Endothelial cell of umbilical vein (primary cell): ENCODE data around the gene PACSIN2. TPM values are rescaled to one million over a fixed set of nuclear protein-coding genes. Genes with fewer than 3 reads are reported as not detected.

Source experiments
- BruUV-seq: library from RNA; stranded (reverse); fragments of 400-500 nt; replicated peaks from 2 replicates; lab custom pipeline; 2021; lab: Mats Ljungman, UMichigan
- CTCF ChIA-PET: fragments of 300-600, 350-600 bp; sonication (Branson Sonifier 250); formaldehyde crosslinking; loops from one replicate; lab custom pipeline; 2021; ENCODE audit warnings: antibody characterized with exemption, inconsistent platforms; lab: Charles Lee
- POLR2A ChIA-PET: fragments of 300-600, 350-600 bp; sonication (Branson Sonifier 250); formaldehyde crosslinking; loops from one replicate; lab custom pipeline; 2021; ENCODE audit warnings: antibody characterized with exemption, inconsistent platforms; lab: Charles Lee
- DNase-seq: peaks from one replicate; pipeline ENCODE4 v3.0.0-alpha.2; 2011; ENCODE audit warnings: low read depth, low spot score
- FAIRE-seq: peaks from 2 replicates; lab custom pipeline; 2011; peaks lifted over from hg19 to GRCh38; lab: Jason Lieb, UNC
- H2AFZ ChIP-seq: 2 replicates; pipeline ENCODE4 v1.6.0; 2012; ENCODE audit warnings: low read depth, low read length, control low read depth, inconsistent platforms
- H3K27ac ChIP-seq: 2 replicates; pipeline ENCODE4 v1.5.1; 2011; ENCODE audit warnings: low read depth, mild to moderate bottlenecking, control low read depth, low read length, moderate library complexity; ENCODE audit not compliant: insufficient read depth
- H3K27me3 ChIP-seq, 2 experiments: 2 replicates each; pipeline versions ENCODE4 v1.6.0 to v1.6.1; 2011; ENCODE audit warnings: low read length in 2 of 2, mixed read lengths in 1 of 2; ENCODE audit not compliant: control insufficient read depth in 2 of 2, insufficient read depth in 2 of 2
- H3K36me3 ChIP-seq, 2 experiments: 2 replicates in 1 of 2; 3 replicates in 1 of 2; pipeline ENCODE4 v1.5.1; 2011; ENCODE audit warnings: low read length in 2 of 2, mild to moderate bottlenecking in 1 of 2, moderate library complexity in 1 of 2; ENCODE audit not compliant: control insufficient read depth in 2 of 2, insufficient read depth in 2 of 2; ENCODE audit errors: extremely low read depth in 1 of 2
- H3K4me1 ChIP-seq: 3 replicates; pipeline ENCODE4 v1.5.1; 2011; ENCODE audit warnings: mild to moderate bottlenecking, low read length; ENCODE audit not compliant: control insufficient read depth, insufficient read depth; ENCODE audit errors: extremely low read depth
- H3K4me2 ChIP-seq: 2 replicates; pipeline ENCODE4 v1.6.1; 2011; ENCODE audit warnings: low read length, control low read depth, mixed read lengths; ENCODE audit not compliant: insufficient read depth
- H3K4me3 ChIP-seq, 3 experiments: fragments of 200-600 bp in 1 of 3; sonication (generic), shearing (Covaris generic) in 1 of 3; replicated peaks in 1 of 3; 2 replicates each; pipeline ENCODE4 v1.5.1; 2011 to 2016; ENCODE audit warnings: control low read depth in 3 of 3, low read length in 3 of 3, mild to moderate bottlenecking in 2 of 3, inconsistent platforms in 1 of 3, low read depth in 1 of 3, moderate library complexity in 1 of 3; ENCODE audit not compliant: insufficient read depth in 1 of 3
- H3K79me2 ChIP-seq: 2 replicates; pipeline ENCODE4 v1.6.0; 2012; ENCODE audit warnings: low read length, inconsistent platforms; ENCODE audit not compliant: control insufficient read depth, insufficient read depth
- H3K9ac ChIP-seq: replicated peaks from 2 replicates; pipeline ENCODE3; 2011; ENCODE audit warnings: low read length, control low read depth; ENCODE audit not compliant: insufficient read depth; ENCODE audit errors: extremely low read depth
- H3K9me1 ChIP-seq: replicated peaks from 3 replicates; pipeline ENCODE4 v1.6.0; 2011; ENCODE audit warnings: mild to moderate bottlenecking, low read length; ENCODE audit not compliant: control insufficient read depth, insufficient read depth; ENCODE audit errors: extremely low read depth
- H3K9me3 ChIP-seq: replicated peaks from 2 replicates; pipeline ENCODE4 v1.5.1; 2012; ENCODE audit warnings: low read length, inconsistent platforms; ENCODE audit not compliant: control insufficient read depth, insufficient read depth
- H4K20me1 ChIP-seq: replicated peaks from 2 replicates; pipeline ENCODE3; 2011; ENCODE audit warnings: mild to moderate bottlenecking, low read length; ENCODE audit not compliant: control insufficient read depth, insufficient read depth; ENCODE audit errors: extremely low read depth
- CTCF ChIP-seq, 2 donors: IDR thresholded peaks; 1 replicate in 1 of 2; 2 replicates in 1 of 2; pipeline ENCODE4 v1.5.1; 2011; ENCODE audit warnings: low read length in 2 of 2, mild to moderate bottlenecking in 2 of 2, moderate library complexity in 2 of 2, control low read depth in 1 of 2, inconsistent platforms in 1 of 2, low read depth in 1 of 2; ENCODE audit not compliant: insufficient read depth in 1 of 2; ENCODE audit errors: extremely low read depth in 1 of 2
- EZH2 ChIP-seq: IDR thresholded peaks from 2 replicates; pipeline ENCODE4 v1.6.1; 2012; ENCODE audit warnings: borderline replicate concordance, low read depth, mild to moderate bottlenecking, moderate library complexity, low read length, inconsistent platforms; ENCODE audit not compliant: severe bottlenecking
- FOS ChIP-seq: IDR thresholded peaks from 2 replicates; pipeline ENCODE4 v1.6.1; 2011; ENCODE audit warnings: mild to moderate bottlenecking, low read length, moderate library complexity, borderline replicate concordance; ENCODE audit not compliant: insufficient read depth
- GATA2 ChIP-seq: IDR thresholded peaks from 2 replicates; pipeline ENCODE4 v1.7.0; 2011; ENCODE audit warnings: low read depth, mild to moderate bottlenecking, moderate library complexity, mixed read lengths, low read length; ENCODE audit not compliant: insufficient read length, insufficient read depth
- JUN ChIP-seq: IDR thresholded peaks from 2 replicates; pipeline ENCODE4 v1.6.1; 2011; ENCODE audit warnings: borderline replicate concordance, low read depth; ENCODE audit not compliant: insufficient read length, insufficient read depth
- MAX ChIP-seq: IDR thresholded peaks from 2 replicates; pipeline ENCODE4 v1.6.1; 2011; ENCODE audit not compliant: insufficient read depth, insufficient read length
- MYC ChIP-seq: IDR thresholded peaks from one replicate; pipeline ENCODE4 v1.6.1; 2011; ENCODE audit warnings: mild to moderate bottlenecking, low read depth, low read length
- POLR2A ChIP-seq: IDR thresholded peaks from 2 replicates; pipeline ENCODE4 v1.6.1; 2012; ENCODE audit warnings: low read depth, mild to moderate bottlenecking, control low read depth, low read length
- POLR2AphosphoS5 ChIP-seq: IDR thresholded peaks from 2 replicates; pipeline ENCODE4 v1.6.1; 2012; ENCODE audit warnings: low read depth, mild to moderate bottlenecking, control low read depth, low read length, moderate library complexity; ENCODE audit not compliant: insufficient read depth
- dilution Hi-C: fragments of 300-500 bp; cut with MboI; formaldehyde crosslinking; loops from one replicate; pipeline ENCODE4 v1.15.0; 2019; ENCODE audit warnings: low sequenced_read_pairs; ENCODE audit not compliant: extremely low pct_ligation_motif_present
- intact Hi-C: fragments of 100-400 bp; cut with micrococcal nuclease; formaldehyde crosslinking; loops from one replicate; pipeline ENCODE4 v1.10.0; 2022
- polyA plus RNA-seq, 4 experiments: library from polyadenylated mRNA; depleted of rRNA in 3 of 4; stranded (reverse) in 3 of 4; unstranded in 1 of 4; fragments of >200 nt; gene quantifications; 2 replicates each; pipeline versions ENCODE4 v1.2.1 to v1.2.3, GENCODE V29; 2011 to 2012; ENCODE audit warnings: missing spikeins in 1 of 4
- total RNA-seq: library from RNA; stranded (reverse); gene quantifications from 2 replicates; pipeline ENCODE4 v1.2.3, GENCODE V29; 2021

The PACSIN2 gene
- total and polyA plus RNA-seq, 2 donors (not counting 3 experiments of a cell fraction or from before 2014, with no cell fraction given): 46.2 to 64.5 TPM

DNA sequence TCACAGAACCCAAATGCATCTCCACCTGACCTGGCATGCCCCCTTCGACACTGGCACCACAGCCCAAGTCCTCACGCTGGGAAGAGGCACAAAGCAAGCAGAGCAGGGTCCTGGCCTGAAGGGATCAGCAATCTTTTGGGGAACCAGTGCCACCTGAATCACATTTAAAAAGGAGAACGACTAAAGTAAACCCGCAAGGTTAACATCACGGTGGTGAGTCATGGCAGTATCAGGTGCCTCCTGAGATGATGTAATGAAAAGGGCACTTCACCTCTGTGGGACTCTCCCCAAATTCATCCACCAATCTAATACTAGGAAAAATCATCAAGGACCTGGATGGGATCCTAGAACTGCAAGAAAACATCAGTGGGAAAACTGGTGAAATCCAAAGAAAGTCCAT, 44.9 kb downstream of the PACSIN2 start:
- intact Hi-C loops: no loop called here
- Histone ChIP-seq H3K27me3 (no peaks in the 10 kb centered on the region), H2AFZ (no peak overlapping the region), H3K27ac (no peak overlapping the region), H3K9me1 (no peaks in the 10 kb centered on the region), H3K79me2 (peaks cover 26% of the 10 kb centered on the region), H4K20me1 (peaks cover 2% of the 10 kb centered on the region), H3K9me3 (no peaks in the 10 kb centered on the region), H3K36me3 (no peaks in the 10 kb centered on the region), H3K4me2 (no peak overlapping the region), H3K4me3 (no peak overlapping the region), H3K9ac (no peak overlapping the region), H3K4me1 (no peaks in the 10 kb centered on the region)
- no peak for DNase-seq
- FAIRE-seq: no peak
- TF ChIP-seq GATA2: no peak
- no peak for TF ChIP-seq FOS
- TF ChIP-seq JUN: no peak
- no peak for TF ChIP-seq POLR2AphosphoS5
- dilution Hi-C loops: no loop called here
- BruUV-seq: no TSS peak
- ChIA-PET CTCF (interaction anchor here (1.0 kb wide), 2 partner anchors 10 to 14 kb away, joined by 3 read pairs; no protein-coding TSS in a partner anchor), POLR2A (no interaction called here)

DNA sequence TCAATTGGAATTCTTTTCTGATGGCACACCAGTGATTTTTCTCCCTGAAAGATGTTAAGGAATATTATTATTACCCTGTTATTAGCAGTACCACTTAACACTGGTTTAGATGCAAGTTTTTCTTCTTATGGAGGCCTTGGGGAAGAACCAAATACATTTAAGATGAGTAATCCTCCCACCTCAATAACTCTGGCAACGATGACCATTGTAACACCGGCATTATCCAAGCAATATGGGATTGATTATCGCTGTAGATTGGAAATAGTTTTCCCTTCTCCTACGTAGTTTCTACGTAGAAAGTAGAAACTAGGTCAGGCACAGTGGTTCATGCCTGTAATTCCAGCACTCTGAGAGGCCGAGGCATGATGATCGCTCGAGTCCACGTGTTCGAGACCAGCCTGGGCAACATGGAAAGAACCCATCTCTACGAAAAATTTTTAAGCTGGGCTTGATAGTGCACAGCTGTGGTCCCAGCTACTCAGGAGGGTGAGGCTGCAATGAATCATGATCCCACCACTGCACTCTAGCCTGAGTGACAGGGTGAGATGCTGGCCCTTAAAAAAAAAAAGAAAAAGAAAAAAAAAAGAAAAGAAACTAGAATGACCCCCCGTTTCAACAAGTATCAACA, 45.5 kb downstream of the PACSIN2 start:
- Histone ChIP-seq H3K4me3 (no peak overlapping the region), H2AFZ (no peak overlapping the region), H3K27ac (no peak overlapping the region), H3K4me1 (no peaks in the 10 kb centered on the region), H3K9me1 (no peaks in the 10 kb centered on the region), H3K9ac (no peak overlapping the region), H3K4me2 (no peak overlapping the region), H3K79me2 (peaks cover 24% of the 10 kb centered on the region), H3K27me3 (no peaks in the 10 kb centered on the region), H4K20me1 (peaks cover 2% of the 10 kb centered on the region), H3K36me3 (no peaks in the 10 kb centered on the region), H3K9me3 (no peaks in the 10 kb centered on the region)
- CTCF ChIA-PET: no interaction called here
- FAIRE-seq: no peak
- DNase-seq: no peak
- dilution Hi-C loops: no loop called here
- TF ChIP-seq JUN (no peak), EZH2 (no peak), CTCF (IDR thresholded peaks at IDR 0.05; ENCODE audit: extremely low read depth in 1 of 2, insufficient read depth in 1 of 2, low read depth in 1 of 2, low read length in 2 of 2) (no peak), MAX (no peak), GATA2 (no peak), MYC (no peak), POLR2A (no peak), FOS (no peak), POLR2AphosphoS5 (no peak)
- intact Hi-C loops: no loop called here
- no TSS peak for BruUV-seq
- POLR2A ChIA-PET: no interaction called here
